GM06990 (cell line): ENCODE results near the gene PTGES2.
A peak's percentile ranks its signal among the peaks of the same experiment; 100 is the strongest.

ENCODE experiments used
- DNase-seq: peaks from one replicate; pipeline ENCODE4 v3.0.0-alpha.2; 2011; ENCODE audit not compliant: insufficient read length; ENCODE audit errors: extremely low read depth
- H3K27me3 ChIP-seq: replicated peaks from 2 replicates; pipeline ENCODE4 v1.6.0; 2011; ENCODE audit warnings: low read length; ENCODE audit not compliant: control insufficient read depth, insufficient read depth
- H3K36me3 ChIP-seq: 2 replicates; pipeline ENCODE4 v1.5.1; 2011; ENCODE audit warnings: low read length; ENCODE audit not compliant: control insufficient read depth, insufficient read depth
- H3K4me3 ChIP-seq: replicated peaks from 2 replicates; pipeline ENCODE4 v1.5.1; 2011; ENCODE audit warnings: low read depth, mild to moderate bottlenecking, control low read depth, low read length
- CTCF ChIP-seq: IDR thresholded peaks from 2 replicates; pipeline ENCODE4 v1.5.1; 2011; ENCODE audit warnings: low read length, control low read depth, mild to moderate bottlenecking, inconsistent platforms; ENCODE audit not compliant: insufficient read depth, poor library complexity, severe bottlenecking

Gene PTGES2

GRCh38 chr9:128163027-128163515, 35.5 kb upstream of the PTGES2 start:
- Histone ChIP-seq H3K27me3 (no peaks in the 10 kb centered on the region), H3K4me3 (no peak overlapping the region), H3K36me3 (peaks cover 21% of the 10 kb centered on the region)
- DNase-seq = no peak
- no peak for TF ChIP-seq CTCF

- no peak overlapping the region for H3K4me3 ChIP-seq
- no peak for DNase-seq
- TF ChIP-seq CTCF = no peak
- H3K36me3 ChIP-seq = peaks cover 17% of the 10 kb centered on the region
- H3K27me3 ChIP-seq = no peaks in the 10 kb centered on the region
These were observed 34.9 kb upstream of the PTGES2 start for GRCh38 chr9:128162215-128163026.

GRCh38 chr9:128161215-128161902, 33.8 kb upstream of the PTGES2 start:
- Histone ChIP-seq H3K27me3 (no peaks in the 10 kb centered on the region), H3K4me3 (peak overlapping the region; percentile 80), H3K36me3 (peaks cover 10% of the 10 kb centered on the region)
- TF ChIP-seq CTCF = no peak
- DNase-seq = no peak

- no peak for DNase-seq
- peak overlapping the region; percentile 80 for H3K4me3 ChIP-seq
These were observed 33.1 kb upstream of the PTGES2 start for GRCh38 chr9:128160603-128160987.

More at GRCh38 chr9:128160603-128160987, 33.1 kb upstream of the PTGES2 start:
- Histone ChIP-seq H3K36me3 (peaks cover 6% of the 10 kb centered on the region), H3K27me3 (no peaks in the 10 kb centered on the region)
- no peak for TF ChIP-seq CTCF
